Measurements from ENCODE around the gene RIMKLA.

The RIMKLA gene

GRCh38 chr1:42423681-42424080 lies 43.1 kb downstream of the RIMKLA start:
- TF ChIP-seq TCF12 (IDR thresholded peaks at IDR 0.05; ENCODE audit: low read depth) (no peak), CREB1 (IDR thresholded peaks at IDR 0.05; ENCODE audit: low read depth) (no peak), NFIC (IDR thresholded peaks at IDR 0.05) (no peak), EP300 (IDR thresholded peaks at IDR 0.05; ENCODE audit: borderline replicate concordance) (no peak), REST (IDR thresholded peaks at IDR 0.05; ENCODE audit: low read depth) (no peak), MAX (IDR thresholded peaks at IDR 0.05) (no peak), USF1 (IDR thresholded peaks at IDR 0.05) (no peak), ZBTB7A (IDR thresholded peaks at IDR 0.05; ENCODE audit: low read depth) (no peak), TEAD4 (IDR thresholded peaks at IDR 0.05) (no peak), CEBPB (IDR thresholded peaks at IDR 0.05) (no peak)

GRCh38 chr1:42424201-42424600 lies 43.6 kb downstream of the RIMKLA start:
- TF ChIP-seq NFIC (IDR thresholded peaks at IDR 0.05): no peak
- no peak for TF ChIP-seq TAF1 (IDR thresholded peaks at IDR 0.05; ENCODE audit: low read depth)
- TF ChIP-seq CEBPB (IDR thresholded peaks at IDR 0.05): no peak
- TF ChIP-seq RAD21 (IDR thresholded peaks at IDR 0.05; ENCODE audit: low read depth): no peak
- no peak for TF ChIP-seq ZBTB7A (IDR thresholded peaks at IDR 0.05; ENCODE audit: low read depth)
- no peak for TF ChIP-seq USF1 (IDR thresholded peaks at IDR 0.05)
- TF ChIP-seq EGR1 (IDR thresholded peaks at IDR 0.05): no peak
- TF ChIP-seq CREB1 (IDR thresholded peaks at IDR 0.05; ENCODE audit: low read depth): no peak
- TF ChIP-seq MAX (IDR thresholded peaks at IDR 0.05): no peak
- TF ChIP-seq TEAD4 (IDR thresholded peaks at IDR 0.05): no peak
- no peak for TF ChIP-seq TCF12 (IDR thresholded peaks at IDR 0.05; ENCODE audit: low read depth)
- no peak for TF ChIP-seq REST (IDR thresholded peaks at IDR 0.05; ENCODE audit: low read depth)
- TF ChIP-seq FOXM1 (IDR thresholded peaks at IDR 0.05; ENCODE audit: borderline replicate concordance, low read depth): no peak
- TF ChIP-seq YY1 (IDR thresholded peaks at IDR 0.05; ENCODE audit: low read depth): no peak
- TF ChIP-seq EP300 (IDR thresholded peaks at IDR 0.05; ENCODE audit: borderline replicate concordance): no peak

- no peak for TF ChIP-seq CREB1 (IDR thresholded peaks at IDR 0.05; ENCODE audit: low read depth)
- TF ChIP-seq EP300 (IDR thresholded peaks at IDR 0.05; ENCODE audit: borderline replicate concordance): no peak
Measured at GRCh38 chr1:42427240-42427639, 46.6 kb downstream of the RIMKLA start.

- TF ChIP-seq FOXM1 (IDR thresholded peaks at IDR 0.05; ENCODE audit: borderline replicate concordance, low read depth): no peak
- TF ChIP-seq YY1 (IDR thresholded peaks at IDR 0.05; ENCODE audit: low read depth): no peak
- TF ChIP-seq TCF12 (IDR thresholded peaks at IDR 0.05; ENCODE audit: low read depth): no peak
- no peak for TF ChIP-seq CREB1 (IDR thresholded peaks at IDR 0.05; ENCODE audit: low read depth)
- TF ChIP-seq REST (IDR thresholded peaks at IDR 0.05; ENCODE audit: low read depth): no peak
- no peak for TF ChIP-seq EP300 (IDR thresholded peaks at IDR 0.05; ENCODE audit: borderline replicate concordance)
- no peak for TF ChIP-seq RAD21 (IDR thresholded peaks at IDR 0.05; ENCODE audit: low read depth)
- TF ChIP-seq TEAD4 (IDR thresholded peaks at IDR 0.05): no peak
- TF ChIP-seq TAF1 (IDR thresholded peaks at IDR 0.05; ENCODE audit: low read depth): no peak
- TF ChIP-seq ZBTB7A (IDR thresholded peaks at IDR 0.05; ENCODE audit: low read depth): no peak
- no peak for TF ChIP-seq MAX (IDR thresholded peaks at IDR 0.05)
- no peak for TF ChIP-seq USF1 (IDR thresholded peaks at IDR 0.05)
- no peak for TF ChIP-seq NFIC (IDR thresholded peaks at IDR 0.05)
- no peak for TF ChIP-seq EGR1 (IDR thresholded peaks at IDR 0.05)
- TF ChIP-seq CEBPB (IDR thresholded peaks at IDR 0.05): no peak
Measured at GRCh38 chr1:42429603-42430002, 49.0 kb downstream of the RIMKLA start.

Data from Ishikawa (cell line).